ENCODE data around the gene HNRNPR.
A peak's percentile ranks its signal among the peaks of the same experiment; 100 is the strongest.
"Not testable (repeated sequence)": the region's sequence is repeated elsewhere in the genome, so short reads cannot be mapped to it uniquely, and the experiment has no call there.

HNRNPR gene

DNA sequence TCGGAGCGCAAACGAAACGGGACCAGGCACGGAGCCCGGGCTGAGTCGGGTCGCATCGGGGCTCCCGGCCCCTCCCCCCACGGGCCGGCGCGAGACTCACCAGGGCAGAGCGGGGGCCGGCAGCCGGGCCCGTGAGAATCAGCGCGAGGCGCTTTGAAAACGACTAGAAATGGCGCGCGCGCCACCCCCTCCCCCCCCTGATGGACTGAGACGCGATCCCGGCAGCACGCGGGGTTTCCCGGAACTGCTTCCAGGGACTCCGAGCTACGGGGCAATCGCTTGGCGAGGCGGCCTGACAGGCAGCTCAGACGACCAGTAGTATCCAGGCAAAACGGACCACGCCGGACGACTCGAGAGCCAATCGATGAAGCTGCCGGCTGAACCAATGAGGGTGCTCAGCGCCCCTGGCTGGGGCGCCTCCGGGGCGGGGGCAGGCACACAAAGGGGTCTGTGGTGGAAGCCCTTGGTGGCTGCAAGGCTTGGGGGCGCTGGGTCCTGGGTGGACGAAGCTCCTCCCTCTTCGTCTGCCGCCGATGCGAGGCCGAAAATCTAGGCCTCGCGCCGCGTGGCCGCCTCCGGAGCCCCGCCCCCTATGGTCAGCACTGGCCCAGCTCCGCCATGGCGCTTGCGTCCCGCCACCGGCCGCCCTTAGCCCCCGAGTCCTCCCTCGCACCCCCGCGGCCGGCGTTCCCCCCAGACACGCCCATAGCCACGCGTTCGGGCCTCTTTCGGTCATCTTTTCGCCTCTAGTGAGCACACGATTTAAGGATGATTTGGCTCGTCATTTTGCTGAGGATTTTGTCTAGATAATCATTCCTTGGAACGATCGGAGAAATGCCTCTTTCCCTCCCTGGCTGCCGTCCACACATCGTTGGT lies at the start of gene HNRNPR:
Gene HNRNPR (minus strand): TSS at position 174 of the 876 bp plus-strand sequence. CDS start 3,276 bp downstream, outside the sequence.
- DNase-seq (ENCODE audit: low read depth): peak; percentile 99

DNA sequence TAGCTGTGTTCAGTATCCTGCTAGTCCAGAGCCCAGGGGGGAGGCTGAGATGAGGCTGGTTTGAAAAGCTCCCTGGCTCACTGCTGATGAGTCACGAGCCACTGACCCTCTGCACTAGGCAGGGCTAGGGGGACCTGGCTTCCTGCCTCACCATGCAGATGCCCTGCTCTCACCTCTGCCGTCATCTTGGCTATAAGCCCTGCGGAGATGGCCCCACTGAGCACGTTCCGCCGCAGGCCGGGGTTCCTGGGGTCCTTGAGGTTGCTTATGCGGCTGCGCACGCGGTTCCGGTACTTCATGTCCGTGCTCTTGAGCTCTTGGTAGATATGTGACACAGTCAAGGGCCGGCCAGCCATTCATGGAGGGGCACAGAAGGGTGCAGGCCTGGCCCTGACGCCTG lies 49.6 kb upstream of the HNRNPR start:
- no peak for DNase-seq (ENCODE audit: low read depth)

DNA sequence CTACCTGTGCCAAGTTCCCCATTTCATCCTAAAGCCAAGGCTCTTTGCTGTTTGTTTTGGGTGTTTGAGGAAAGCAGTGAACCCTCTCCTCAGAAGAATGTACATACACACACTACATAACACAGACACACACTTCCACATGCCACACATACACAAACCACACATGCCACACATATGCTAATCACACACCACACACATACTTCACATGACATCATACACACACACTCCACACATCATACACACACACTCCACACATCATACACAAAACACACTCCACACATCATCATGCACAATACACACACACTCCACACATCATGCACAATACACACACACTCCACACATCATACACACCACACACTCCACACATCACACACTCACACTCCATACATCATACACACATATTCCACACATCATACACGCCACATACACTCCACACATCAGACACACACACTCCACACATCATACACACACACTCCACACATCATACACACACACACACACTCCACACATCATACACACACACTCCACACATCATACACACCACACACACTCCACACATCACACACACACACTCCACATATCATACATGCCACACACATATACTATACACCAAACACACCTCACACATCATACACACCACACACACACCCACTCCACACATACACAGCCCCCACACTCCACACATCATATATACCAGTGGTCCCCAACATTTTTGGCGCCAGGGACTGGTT lies 48.2 kb upstream of the HNRNPR start:
- DNase-seq (ENCODE audit: low read depth): no peak

DNA sequence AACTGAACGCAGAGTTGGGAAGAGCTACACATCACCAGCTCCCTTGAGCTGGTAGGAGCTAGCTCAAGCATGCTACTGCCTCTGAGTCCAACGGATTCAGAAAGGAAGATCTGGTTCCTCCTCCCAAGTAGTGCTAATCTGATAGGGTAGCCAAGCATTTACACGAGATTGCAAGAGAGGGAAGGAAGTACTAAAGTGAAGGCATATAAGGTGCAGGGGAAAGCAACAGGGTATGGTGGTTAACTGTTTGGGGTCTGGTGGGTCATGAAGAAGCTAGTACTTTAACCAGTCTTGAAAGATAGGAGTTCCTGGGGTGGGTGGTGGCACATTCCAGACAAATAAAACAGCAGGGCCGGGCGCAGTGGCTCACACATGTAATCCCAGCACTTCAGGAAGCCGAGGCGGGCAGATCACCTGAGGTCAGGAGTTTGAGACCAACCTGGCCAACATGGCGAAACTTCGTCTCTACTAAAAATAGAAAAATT lies 45.8 kb upstream of the HNRNPR start:
- no peak for DNase-seq (ENCODE audit: low read depth)

DNA sequence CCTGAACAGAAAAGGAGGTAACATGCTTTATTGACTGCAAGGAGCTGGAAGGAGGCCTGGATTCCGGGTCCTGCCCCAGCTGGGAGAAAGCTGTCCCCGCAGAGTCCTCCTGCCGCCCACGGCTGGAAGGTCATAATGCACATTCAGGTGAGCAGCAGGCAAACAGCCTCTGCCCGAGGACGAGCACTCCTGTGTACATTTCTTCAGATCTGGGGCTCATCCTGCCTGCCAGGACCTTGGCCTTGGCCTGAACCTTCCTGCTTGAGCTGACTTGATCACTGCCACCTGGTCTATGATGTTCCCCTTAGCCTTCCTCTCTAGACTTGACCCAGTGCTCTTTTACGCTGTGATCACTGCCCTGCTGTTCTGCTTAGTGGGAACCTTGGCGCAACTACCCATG lies 43.4 kb upstream of the HNRNPR start:
- DNase-seq (ENCODE audit: low read depth): no peak

DNA sequence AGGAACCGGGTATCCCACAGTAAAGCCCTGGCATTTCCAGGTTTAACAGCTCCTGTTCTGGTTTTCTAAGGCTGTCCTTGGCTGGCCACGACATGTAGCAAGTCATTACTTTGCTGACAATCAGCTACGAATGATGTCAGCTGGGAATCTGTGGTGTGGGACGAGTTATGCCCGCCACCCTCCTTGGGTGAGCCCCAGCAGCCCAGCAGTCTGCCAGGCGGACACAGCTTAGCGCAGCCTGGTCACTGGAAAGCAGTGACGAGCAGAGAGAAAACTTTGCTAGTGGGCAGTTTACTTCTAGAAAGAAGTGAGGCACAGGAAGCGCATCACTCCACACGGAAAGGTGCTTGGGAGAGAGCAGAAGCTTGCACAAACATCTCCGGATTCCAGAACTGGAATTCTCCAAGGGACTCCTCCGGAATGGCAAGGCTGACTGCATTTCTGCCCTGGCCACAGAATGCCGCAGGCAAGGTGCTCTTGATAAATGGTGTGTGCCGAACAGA lies 41.1 kb upstream of the HNRNPR start:
- no peak for DNase-seq (ENCODE audit: low read depth)

DNA sequence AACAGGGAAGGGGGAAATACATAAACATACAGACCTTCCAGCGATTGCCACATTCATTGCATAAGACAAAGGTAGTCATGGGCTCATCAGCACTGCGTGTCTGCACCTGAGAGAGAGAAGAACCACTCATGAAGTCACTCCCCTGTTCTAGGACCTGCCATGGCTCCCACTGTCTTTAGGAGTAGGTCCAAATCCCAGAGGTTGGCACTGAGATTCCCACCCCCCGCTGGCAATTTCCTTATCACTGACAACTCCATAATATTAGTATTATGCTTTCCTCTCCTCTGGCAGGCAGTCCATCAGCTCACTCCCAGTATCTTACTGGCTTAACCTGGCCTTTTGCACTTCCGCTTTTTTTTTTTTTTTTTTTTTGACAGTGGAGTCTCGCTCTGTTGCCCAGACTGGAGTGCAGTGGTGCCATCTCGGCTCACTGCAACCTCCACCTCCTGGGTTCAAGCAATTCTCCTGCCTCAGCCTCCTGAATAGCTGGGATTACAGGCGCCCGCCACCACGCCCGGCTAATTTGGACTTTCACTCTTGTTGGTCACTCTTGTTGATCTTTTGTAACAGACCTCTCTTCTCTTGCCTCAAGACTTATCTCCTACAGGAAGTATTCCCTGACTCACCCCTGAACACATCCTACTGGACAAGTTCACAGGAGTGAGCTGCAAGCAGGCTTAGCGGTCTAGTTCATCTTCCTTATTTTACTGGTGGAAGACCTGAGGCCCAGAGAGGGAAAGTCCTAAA lies 40.4 kb upstream of the HNRNPR start:
- DNase-seq (ENCODE audit: low read depth): no peak

DNA sequence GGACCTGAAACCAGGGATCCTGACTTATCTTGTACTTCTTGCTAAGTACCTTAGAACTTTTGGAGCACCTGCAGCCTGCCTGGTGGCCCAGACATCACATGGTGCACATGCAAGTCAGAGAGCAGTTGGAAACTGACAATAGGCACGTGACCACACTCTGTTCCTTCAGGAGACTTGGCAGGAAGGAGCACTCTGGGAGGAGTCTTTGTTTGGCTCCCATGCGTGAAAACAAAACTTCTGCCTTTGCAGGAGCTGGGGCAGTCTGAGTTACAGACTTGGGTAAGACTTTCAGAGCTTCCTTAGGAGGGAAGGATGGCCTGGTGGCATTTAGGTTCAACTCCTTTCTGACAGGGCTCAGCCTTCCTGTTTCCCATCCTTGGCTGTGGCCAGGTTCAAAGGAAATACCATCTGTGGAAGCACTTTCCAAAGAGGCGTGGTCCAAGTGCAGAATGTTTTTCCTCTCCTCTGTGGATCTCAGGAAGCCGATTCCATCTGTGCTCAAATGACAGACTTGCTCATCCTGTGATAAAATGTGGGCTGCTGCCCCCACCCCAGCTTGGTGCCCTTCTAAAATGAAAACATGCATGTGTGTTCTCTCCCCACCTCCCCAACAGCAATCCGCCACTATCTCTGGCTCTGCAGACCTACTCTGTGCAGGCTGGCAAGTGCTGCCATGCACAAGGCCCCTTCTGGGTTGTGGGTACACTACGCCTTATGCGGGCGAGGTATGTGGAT lies 39.7 kb upstream of the HNRNPR start:
- no peak for DNase-seq (ENCODE audit: low read depth)

DNA sequence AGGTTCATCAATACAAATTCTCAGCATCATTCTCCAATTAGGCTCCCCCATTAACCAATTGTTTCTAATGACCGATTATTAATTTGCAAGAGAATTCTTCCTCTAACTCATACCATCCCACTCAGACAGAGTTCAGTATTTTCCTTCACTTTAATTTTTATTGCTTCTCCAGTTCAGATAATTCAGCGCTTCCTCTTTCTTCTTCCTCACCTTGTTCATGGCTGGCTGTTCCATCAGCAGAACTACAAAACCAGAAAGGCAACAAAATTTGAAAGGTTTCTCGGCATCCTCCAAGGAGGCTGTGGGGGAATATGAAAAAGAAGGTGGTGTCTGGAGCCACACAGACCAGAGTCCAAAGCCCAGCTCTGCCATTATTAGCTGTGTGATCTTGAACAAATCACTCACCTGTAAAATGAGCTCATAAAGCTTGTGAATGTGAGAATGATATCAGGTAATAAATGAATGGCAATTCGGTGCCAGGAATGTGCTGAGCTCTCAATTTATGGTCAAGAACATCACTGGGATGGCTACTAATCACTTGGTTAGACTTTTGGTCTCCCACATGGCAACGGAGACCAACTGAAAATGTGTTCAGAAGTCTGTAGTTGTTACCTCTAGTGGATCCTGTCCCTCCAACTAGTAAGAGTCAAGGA lies 37.3 kb upstream of the HNRNPR start:
- DNase-seq (ENCODE audit: low read depth): no peak

DNA sequence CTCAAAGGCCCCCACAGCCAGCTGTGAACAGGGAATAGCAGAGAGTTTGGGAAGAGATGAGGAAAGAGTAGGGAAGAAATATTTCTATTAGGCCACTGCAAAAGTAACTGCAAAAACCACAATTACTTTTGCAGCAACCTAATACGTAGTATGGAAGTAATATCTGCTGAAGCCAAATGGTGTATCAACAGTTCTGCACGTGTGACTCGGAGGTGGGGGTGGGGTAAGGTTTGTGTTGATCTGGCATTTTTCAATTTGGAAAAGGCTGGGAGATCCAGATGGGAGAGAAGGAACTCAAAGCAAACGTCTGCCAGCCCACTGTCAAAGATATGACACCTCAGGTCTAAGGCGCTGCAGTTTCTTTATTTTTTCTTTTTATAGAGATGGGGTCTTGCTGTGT lies 36.6 kb upstream of the HNRNPR start:
- DNase-seq (ENCODE audit: low read depth): no peak

DNA sequence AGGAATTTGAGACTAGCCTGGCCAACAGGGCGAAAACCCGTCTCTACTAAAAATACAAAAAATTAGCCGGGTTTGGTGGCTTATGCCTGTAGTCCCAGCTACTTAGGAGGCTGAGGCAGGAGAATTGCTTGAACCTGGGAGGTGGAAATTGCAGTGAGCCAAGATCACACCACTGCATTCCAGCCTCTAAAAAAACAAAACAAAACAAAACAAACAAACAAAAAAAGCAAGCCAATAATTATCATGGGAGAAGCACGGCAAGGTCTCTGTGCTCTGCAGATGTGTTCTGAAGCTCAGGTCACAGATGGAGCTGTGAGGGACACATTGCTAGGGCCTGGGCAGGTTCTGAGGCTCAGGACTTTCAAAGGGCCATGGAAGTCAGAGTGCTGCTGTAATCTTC lies 36.2 kb upstream of the HNRNPR start:
- not testable (repeated sequence) for DNase-seq (ENCODE audit: low read depth)

DNA sequence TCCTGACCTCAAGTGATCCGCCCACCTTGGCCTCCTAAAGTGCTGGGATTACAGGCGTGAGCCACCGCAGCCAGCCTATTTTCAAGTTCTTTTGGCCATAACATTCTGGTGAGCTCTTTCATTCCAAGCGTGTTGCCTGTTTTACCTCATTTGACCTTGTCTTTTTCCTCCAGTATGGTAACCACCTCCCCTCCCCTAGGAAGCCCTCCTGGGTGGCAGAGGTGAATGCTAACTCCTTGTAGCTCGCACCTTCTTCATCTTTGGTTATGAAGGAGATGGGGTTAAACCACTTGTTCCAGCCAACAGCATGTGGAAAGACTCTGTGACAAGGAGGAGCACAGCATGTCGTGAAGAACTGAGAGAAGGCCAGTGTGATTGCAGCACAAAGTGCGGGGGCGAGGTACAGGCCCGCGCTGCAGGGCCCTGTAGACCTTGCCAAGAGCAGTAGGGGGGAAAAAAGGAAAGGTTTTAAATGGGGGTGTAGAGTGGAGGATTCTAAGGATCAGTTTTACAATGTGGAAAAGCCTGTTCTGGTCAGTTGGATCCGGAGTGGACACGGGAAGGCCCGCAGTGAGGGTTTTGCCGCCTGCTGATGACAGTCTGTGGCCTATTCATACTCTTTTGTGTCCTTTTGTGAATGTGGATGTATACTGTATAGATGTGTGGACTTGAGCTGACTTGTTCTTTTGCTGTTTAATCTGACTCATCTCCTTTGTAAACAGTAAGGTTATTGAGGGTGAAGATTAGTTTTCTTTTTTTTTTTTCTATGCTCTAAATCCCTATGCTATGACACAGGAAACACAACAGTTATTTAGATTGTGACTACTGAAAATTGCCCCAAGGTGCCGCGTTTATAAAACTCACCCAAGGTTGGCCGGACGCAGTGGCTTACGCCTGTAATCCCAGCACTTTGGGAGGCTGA lies 33.1 kb upstream of the HNRNPR start:
- no peak for DNase-seq (ENCODE audit: low read depth)

DNA sequence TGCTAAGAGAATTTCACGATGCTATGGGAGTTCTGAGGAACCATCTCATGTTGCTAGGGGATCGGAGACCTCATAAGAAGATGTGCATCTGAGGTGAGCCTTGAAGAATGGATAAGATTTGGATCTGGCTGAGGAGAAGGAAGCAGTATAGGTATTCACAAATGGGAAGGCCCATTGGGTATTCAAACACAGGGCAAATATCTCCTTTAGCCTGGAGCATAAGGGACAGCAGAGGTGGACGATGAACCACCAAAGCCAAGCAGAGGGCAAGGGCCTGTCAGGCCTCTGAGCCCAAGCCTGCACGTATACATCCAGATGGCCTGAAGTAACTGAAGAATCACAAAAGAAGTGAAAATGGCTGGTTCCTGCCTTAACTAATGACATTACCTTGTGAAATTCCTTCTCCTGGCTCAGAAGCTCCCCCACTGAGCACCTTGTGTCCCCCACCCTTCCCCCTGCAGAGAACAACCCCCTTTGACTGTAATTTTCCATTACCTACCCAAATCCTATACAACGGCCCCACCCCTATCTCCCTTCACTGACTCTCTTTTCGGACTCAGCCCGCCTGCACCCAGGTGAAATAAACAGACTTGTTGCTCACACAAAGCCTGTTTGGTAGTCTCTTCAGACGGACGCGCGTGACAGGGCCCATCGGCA lies 30.1 kb upstream of the HNRNPR start:
- DNase-seq (ENCODE audit: low read depth): not testable (repeated sequence)

DNA sequence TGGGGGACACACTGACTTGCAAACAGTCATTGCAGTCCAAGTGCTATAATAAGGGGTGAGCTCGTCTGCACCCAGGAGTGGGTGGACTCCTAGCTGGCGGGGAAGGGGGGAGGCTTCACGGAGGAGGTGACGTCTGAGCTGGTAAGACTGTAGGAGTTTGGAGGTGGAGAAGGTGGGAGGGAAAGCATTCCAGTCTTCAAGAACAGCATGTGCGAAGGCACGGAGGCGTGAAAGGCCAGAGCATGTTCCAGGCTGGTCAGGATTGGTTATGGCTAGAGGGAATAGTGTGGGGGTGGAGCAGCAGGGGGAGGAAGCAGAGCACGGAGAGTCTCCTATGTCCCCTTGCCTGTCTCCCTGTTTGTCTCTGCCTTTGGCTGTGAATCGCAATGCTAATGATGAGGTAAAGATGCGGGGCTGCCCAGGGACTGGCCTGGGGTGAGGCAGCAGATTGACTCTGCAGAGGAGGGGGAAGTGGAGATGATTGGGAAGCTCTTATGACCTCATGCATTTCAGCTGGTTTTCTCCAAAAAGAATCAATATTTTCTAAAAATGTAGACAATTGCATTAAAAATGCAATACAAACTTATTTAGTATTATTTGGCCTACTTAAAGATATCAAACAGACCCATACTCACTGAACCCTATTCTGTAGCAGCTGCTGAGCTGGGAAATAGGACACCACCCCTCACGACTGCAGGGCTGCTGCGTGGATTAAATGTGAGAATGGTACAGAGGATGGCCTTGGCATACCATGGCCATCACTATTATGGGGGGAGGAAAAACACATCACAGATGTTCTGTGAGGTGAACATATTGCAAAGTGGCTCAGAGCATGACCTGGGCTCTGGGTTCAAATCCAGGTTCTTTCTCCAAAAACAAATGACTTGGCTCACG lies 28.1 kb upstream of the HNRNPR start:
- DNase-seq (ENCODE audit: low read depth): no peak

DNA sequence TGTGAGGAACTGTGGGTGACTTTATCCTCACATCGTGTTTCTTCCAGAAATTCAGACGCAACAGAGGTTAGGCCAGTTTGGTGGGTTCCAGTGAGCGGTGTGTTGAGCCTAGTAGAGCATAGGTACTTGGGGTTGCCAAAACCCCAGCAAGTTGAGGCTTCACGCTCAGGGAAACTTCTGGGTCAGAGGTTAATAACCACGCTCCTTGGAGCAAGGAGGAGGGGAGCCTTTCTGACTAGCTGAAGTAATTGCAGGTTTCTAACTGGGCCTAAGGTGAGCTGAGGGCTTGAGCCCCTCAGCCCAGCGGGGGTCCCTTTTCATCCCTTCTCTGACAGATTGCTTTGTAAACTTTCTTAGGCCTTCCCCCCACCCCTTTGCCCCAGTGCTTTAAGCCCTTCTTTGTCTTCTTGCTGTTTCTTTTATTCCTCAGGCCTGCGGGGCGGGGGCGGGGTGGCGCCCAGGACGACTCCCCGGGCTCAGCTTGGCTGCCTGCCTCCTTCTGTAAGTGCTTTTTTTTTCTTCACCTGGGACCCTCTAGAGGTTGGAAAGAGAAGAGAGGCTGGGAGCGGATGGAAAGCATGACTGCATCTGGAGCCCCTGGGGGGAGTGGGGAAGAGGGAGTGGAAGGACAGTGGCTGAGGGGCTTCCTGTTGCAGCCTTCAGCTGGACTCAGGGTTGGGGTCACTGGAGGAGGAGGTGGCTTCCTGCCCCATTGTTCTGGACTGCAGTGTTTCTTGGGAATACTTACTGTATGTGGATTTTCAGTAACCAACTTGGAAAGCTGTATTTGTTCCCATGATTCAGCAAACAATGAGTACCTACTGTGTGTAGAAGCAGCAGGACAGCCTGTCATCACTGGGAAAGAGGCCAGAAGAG lies 26.9 kb upstream of the HNRNPR start:
- no peak for DNase-seq (ENCODE audit: low read depth)

DNA sequence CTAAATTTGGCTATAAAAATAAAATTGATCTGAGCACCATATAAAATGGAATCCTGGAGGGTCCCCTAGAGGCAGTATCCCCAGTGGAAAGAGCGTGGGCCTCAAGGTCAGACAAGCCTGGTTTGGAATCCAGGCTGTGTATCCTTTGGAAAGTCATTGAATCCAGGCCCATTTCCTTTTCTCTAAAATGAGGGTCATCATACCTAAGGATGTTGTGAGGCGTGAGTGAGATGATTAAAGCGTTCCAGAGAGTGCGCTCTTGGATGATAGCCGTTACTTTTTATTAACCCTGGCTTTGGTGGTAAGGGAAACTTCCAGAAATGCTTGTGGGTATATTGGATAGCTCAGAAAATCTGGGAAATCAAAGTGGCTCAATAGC lies 26.2 kb upstream of the HNRNPR start:
- DNase-seq (ENCODE audit: low read depth): no peak

DNA sequence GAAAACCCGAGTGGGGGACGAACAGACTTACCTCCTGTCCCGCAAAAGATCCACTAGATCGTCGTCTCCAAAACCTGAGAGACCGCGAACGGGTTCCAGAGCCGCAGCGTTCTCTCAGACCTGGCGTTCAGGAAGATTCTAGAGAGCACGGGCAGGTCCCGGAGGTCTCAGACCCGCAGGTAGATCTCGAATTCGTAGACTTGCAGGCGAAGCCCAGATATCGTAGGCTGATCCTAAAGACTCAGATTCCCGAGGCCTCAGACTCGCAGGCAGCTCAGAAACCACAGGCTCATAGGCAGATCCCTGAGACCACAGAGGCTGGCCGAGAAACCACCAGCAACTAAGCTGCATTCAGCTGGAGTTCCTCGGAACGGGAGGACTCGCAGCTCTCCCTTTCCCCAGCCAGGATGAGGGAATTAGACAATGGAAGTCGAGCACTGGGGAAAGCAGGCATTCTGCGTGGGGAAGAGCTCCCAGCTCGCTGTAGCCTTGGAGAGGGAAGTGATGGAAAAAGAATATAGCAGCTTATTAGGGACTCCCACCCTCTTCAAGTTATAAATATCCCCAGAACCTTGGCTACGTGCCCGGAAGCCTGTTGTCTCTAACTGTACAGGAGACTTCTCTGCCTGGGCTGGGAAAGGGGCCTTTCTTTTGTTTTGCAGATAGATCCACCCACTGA lies 25.4 kb upstream of the HNRNPR start, which contains the start of gene ZNF436:
Gene ZNF436 (minus strand): TSS at position 502 of the 679 bp plus-strand sequence. CDS start 1,831 bp downstream, outside the sequence.
- DNase-seq (ENCODE audit: low read depth): no peak

All from stimulated activated CD8-positive, alpha-beta memory T cell treated with anti-CD3 and anti-CD28 coated beads, Interleukin-15, amount 100 ng/mL, for 1 hour (primary cell).